PC-3 (cell line): ENCODE measurements around the gene SLC12A3.

Experiments used
- CTCF ChIP-seq: fragments of 300-600 bp; sonication (generic); conservative IDR thresholded peaks from 2 replicates; pipeline ENCODE4 v1.5.1; 2017; ENCODE audit warnings: antibody characterized with exemption, low read depth, mild to moderate bottlenecking, low read length
- EZH2 ChIP-seq: fragments of 300-600 bp; sonication (generic); IDR thresholded peaks from one replicate; pipeline ENCODE4 v1.6.1; 2017; ENCODE audit warnings: antibody characterized with exemption, mild to moderate bottlenecking, low read length; ENCODE audit not compliant: unreplicated experiment
- EZH2phosphoT487 ChIP-seq: fragments of 300-600 bp; sonication (generic); IDR thresholded peaks from 2 replicates; pipeline ENCODE4 v1.6.1; 2018; ENCODE audit warnings: mild to moderate bottlenecking, antibody characterized with exemption, low read length, borderline replicate concordance

- no peak for TF ChIP-seq CTCF
- no peak for TF ChIP-seq EZH2
- TF ChIP-seq EZH2phosphoT487, result no peak
Measured at GRCh38 chr16:56892705-56893104, 27.7 kb downstream of the SLC12A3 start.
